Measurements from ENCODE around the gene SDK1.

Gene SDK1

DNA sequence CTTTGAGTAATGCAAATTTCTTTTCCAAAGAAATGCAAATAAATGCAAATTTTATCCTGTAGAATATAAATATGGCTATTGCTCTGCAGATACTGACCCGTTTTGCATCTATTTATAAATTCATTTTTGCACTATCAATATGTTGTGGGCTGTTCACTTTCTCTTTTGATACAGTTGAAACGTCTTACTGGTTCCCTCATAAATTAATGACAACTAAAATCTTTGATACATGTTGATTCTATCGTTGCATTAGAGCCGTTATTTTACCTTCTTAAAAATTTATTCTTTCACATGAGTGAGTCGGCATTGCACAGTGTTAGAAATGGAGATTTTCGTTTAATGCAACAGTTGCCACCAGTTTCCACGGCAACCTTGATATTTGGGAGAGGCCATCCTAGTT is 691.8 kb downstream of the SDK1 start:
- H2BK12ac ChIP-seq (ENCODE audit: low read length) = no peak overlapping the region
- H2BK5ac ChIP-seq (ENCODE audit: low read depth, low read length, poor library complexity) = no peak overlapping the region
- H2AK5ac ChIP-seq (ENCODE audit: low read length) = no peak overlapping the region
- no peaks in the 10 kb centered on the region for H3K79me1 ChIP-seq (ENCODE audit: low read length)
- H3K4me3 ChIP-seq (ENCODE audit: low read depth, low read length) = no peak overlapping the region
- H3K27ac ChIP-seq (ENCODE audit: low read depth, low read length) = no peak overlapping the region
- peaks cover 3% of the 10 kb centered on the region for H3K9me3 ChIP-seq (ENCODE audit: insufficient read depth, low read depth, low read length)
- no peak overlapping the region for H4K8ac ChIP-seq (ENCODE audit: low read depth, low read length)
- no peak overlapping the region for H3K18ac ChIP-seq (ENCODE audit: low read length)
- no peak overlapping the region for H2AFZ ChIP-seq (ENCODE audit: insufficient read depth, low read length, poor library complexity)
- no peak overlapping the region for H3K4ac ChIP-seq (ENCODE audit: low read depth, low read length)
- H3K36me3 ChIP-seq (ENCODE audit: control insufficient read depth in 1 of 2, insufficient read depth in 2 of 2, low read length in 2 of 2) = peaks cover 19 to 28% of the 10 kb centered on the region in 2 experiments
- H3K9ac ChIP-seq (ENCODE audit: low read length) = no peak overlapping the region
- H3K4me1 ChIP-seq (ENCODE audit: control insufficient read depth in 1 of 2, insufficient read depth in 2 of 2, low read length in 2 of 2) = no peaks in the 10 kb centered on the region
- H3K27me3 ChIP-seq (ENCODE audit: insufficient read depth, low read length) = no peaks in the 10 kb centered on the region
- H3K14ac ChIP-seq (ENCODE audit: low read length) = no peak overlapping the region
- no peak overlapping the region for H2BK120ac ChIP-seq (ENCODE audit: insufficient read depth, low read length, poor library complexity)
- no CpG with 5 or more reads among the region's 7 CpGs for WGBS (ENCODE audit: extremely low coverage, insufficient coverage, insufficient read length)
- H3K4me2 ChIP-seq (ENCODE audit: low read length) = no peak overlapping the region
- no peak overlapping the region for H4K91ac ChIP-seq (ENCODE audit: low read depth, low read length)
- H3K79me2 ChIP-seq (ENCODE audit: control insufficient read depth, insufficient read depth, low read length, poor library complexity) = no peaks in the 10 kb centered on the region
- H4K12ac ChIP-seq (ENCODE audit: low read depth, low read length) = no peak overlapping the region
- H3K23ac ChIP-seq (ENCODE audit: low read length) = no peak overlapping the region
- no peak for DNase-seq

DNA sequence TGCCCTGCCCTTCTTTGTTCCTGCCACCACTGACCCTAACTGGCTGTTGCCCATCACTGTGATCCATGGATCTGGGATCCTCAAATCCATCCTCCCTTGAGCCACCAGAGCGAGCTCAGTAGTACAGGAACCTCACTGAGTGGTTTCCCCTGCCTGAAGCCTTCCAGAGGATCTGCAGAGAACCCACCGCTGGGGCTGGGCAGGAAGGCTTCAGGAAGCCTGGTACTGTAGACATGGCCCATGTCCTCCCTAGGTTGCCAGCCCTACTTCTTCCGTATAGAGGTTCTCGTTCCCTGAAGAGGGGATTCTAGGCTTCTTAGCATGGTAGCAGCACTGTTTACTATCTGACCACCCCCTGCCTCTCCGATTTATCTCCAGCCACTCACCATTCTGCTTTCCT is 693.7 kb downstream of the SDK1 start:
- peaks cover 10 to 20% of the 10 kb centered on the region in 2 experiments for H3K36me3 ChIP-seq (ENCODE audit: control insufficient read depth in 1 of 2, insufficient read depth in 2 of 2, low read length in 2 of 2)
- no peak overlapping the region for H3K27ac ChIP-seq (ENCODE audit: low read depth, low read length)
- no peak overlapping the region for H2BK12ac ChIP-seq (ENCODE audit: low read length)
- H3K4me1 ChIP-seq (ENCODE audit: control insufficient read depth in 1 of 2, insufficient read depth in 2 of 2, low read length in 2 of 2) = no peaks in the 10 kb centered on the region
- no peak overlapping the region for H4K12ac ChIP-seq (ENCODE audit: low read depth, low read length)
- no peak overlapping the region for H2BK5ac ChIP-seq (ENCODE audit: low read depth, low read length, poor library complexity)
- H3K9me3 ChIP-seq (ENCODE audit: insufficient read depth, low read depth, low read length) = peaks cover 3% of the 10 kb centered on the region
- H3K27me3 ChIP-seq (ENCODE audit: insufficient read depth, low read length) = no peaks in the 10 kb centered on the region
- no peak overlapping the region for H2AK5ac ChIP-seq (ENCODE audit: low read length)
- H4K8ac ChIP-seq (ENCODE audit: low read depth, low read length) = no peak overlapping the region
- DNase-seq = no peak
- H3K4ac ChIP-seq (ENCODE audit: low read depth, low read length) = no peak overlapping the region
- H4K91ac ChIP-seq (ENCODE audit: low read depth, low read length) = no peak overlapping the region
- H3K79me2 ChIP-seq (ENCODE audit: control insufficient read depth, insufficient read depth, low read length, poor library complexity) = no peaks in the 10 kb centered on the region
- no peak overlapping the region for H2AFZ ChIP-seq (ENCODE audit: insufficient read depth, low read length, poor library complexity)
- no peak overlapping the region for H3K4me2 ChIP-seq (ENCODE audit: low read length)
- no peak overlapping the region for H3K18ac ChIP-seq (ENCODE audit: low read length)
- H3K4me3 ChIP-seq (ENCODE audit: low read depth, low read length) = no peak overlapping the region
- no CpG with 5 or more reads among the region's 5 CpGs for WGBS (ENCODE audit: extremely low coverage, insufficient coverage, insufficient read length)
- H3K23ac ChIP-seq (ENCODE audit: low read length) = no peak overlapping the region
- H3K79me1 ChIP-seq (ENCODE audit: low read length) = no peaks in the 10 kb centered on the region
- H3K14ac ChIP-seq (ENCODE audit: low read length) = no peak overlapping the region
- H3K9ac ChIP-seq (ENCODE audit: low read length) = no peak overlapping the region
- H2BK120ac ChIP-seq (ENCODE audit: insufficient read depth, low read length, poor library complexity) = no peak overlapping the region

GRCh38 chr7:3995187-3995586 is 694.1 kb downstream of the SDK1 start:
- H3K4me3 ChIP-seq (ENCODE audit: low read depth, low read length) = no peak overlapping the region
- H3K9me3 ChIP-seq (ENCODE audit: insufficient read depth, low read depth, low read length) = peaks cover 3% of the 10 kb centered on the region
- no peak overlapping the region for H3K4me2 ChIP-seq (ENCODE audit: low read length)
- H3K14ac ChIP-seq (ENCODE audit: low read length) = no peak overlapping the region
- H4K8ac ChIP-seq (ENCODE audit: low read depth, low read length) = no peak overlapping the region
- no peak overlapping the region for H3K4ac ChIP-seq (ENCODE audit: low read depth, low read length)
- no peak overlapping the region for H2BK120ac ChIP-seq (ENCODE audit: insufficient read depth, low read length, poor library complexity)
- H3K27me3 ChIP-seq (ENCODE audit: insufficient read depth, low read length) = no peaks in the 10 kb centered on the region
- no peak for DNase-seq
- H3K23ac ChIP-seq (ENCODE audit: low read length) = no peak overlapping the region
- no peak overlapping the region for H3K27ac ChIP-seq (ENCODE audit: low read depth, low read length)
- no peak overlapping the region for H2AFZ ChIP-seq (ENCODE audit: insufficient read depth, low read length, poor library complexity)
- H2BK12ac ChIP-seq (ENCODE audit: low read length) = no peak overlapping the region
- no peak overlapping the region for H4K91ac ChIP-seq (ENCODE audit: low read depth, low read length)
- peaks cover 8 to 16% of the 10 kb centered on the region in 2 experiments for H3K36me3 ChIP-seq (ENCODE audit: control insufficient read depth in 1 of 2, insufficient read depth in 2 of 2, low read length in 2 of 2)
- no peak overlapping the region for H4K12ac ChIP-seq (ENCODE audit: low read depth, low read length)
- H3K9ac ChIP-seq (ENCODE audit: low read length) = no peak overlapping the region
- no peaks in the 10 kb centered on the region for H3K79me2 ChIP-seq (ENCODE audit: control insufficient read depth, insufficient read depth, low read length, poor library complexity)
- H2BK5ac ChIP-seq (ENCODE audit: low read depth, low read length, poor library complexity) = no peak overlapping the region
- H3K4me1 ChIP-seq (ENCODE audit: control insufficient read depth in 1 of 2, insufficient read depth in 2 of 2, low read length in 2 of 2) = no peaks in the 10 kb centered on the region
- H3K18ac ChIP-seq (ENCODE audit: low read length) = no peak overlapping the region
- no CpG with 5 or more reads among the region's 7 CpGs for WGBS (ENCODE audit: extremely low coverage, insufficient coverage, insufficient read length)
- H2AK5ac ChIP-seq (ENCODE audit: low read length) = no peak overlapping the region
- no peaks in the 10 kb centered on the region for H3K79me1 ChIP-seq (ENCODE audit: low read length)

DNA sequence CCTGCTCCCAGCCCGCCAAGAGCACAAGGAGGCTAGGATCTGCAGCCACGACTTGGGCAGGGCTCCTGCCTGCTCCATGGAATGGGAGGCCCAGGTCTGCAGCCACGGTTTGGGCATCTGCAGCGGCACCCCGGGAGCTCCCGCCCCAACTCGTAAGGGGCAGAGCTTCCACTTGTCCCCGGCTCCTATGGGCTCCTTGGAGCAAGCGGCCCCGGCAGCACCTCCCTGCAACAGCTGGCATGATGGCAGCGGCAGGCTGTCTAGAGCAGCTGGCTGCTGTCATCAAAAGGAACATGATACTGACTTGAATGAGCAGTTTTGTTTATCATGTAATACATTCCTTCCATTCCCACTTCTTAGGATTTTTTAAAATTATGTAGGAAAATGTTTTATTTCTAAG is 697.0 kb downstream of the SDK1 start:
- no peak overlapping the region for H3K23ac ChIP-seq (ENCODE audit: low read length)
- no peak overlapping the region for H3K18ac ChIP-seq (ENCODE audit: low read length)
- peaks cover 0 to 6% of the 10 kb centered on the region in 2 experiments for H3K36me3 ChIP-seq (ENCODE audit: control insufficient read depth in 1 of 2, insufficient read depth in 2 of 2, low read length in 2 of 2)
- no peak overlapping the region for H3K4me2 ChIP-seq (ENCODE audit: low read length)
- no peak overlapping the region for H3K27ac ChIP-seq (ENCODE audit: low read depth, low read length)
- H4K12ac ChIP-seq (ENCODE audit: low read depth, low read length) = no peak overlapping the region
- H3K14ac ChIP-seq (ENCODE audit: low read length) = no peak overlapping the region
- H3K4me1 ChIP-seq (ENCODE audit: control insufficient read depth in 1 of 2, insufficient read depth in 2 of 2, low read length in 2 of 2) = peaks cover 0 to under 1% of the 10 kb centered on the region in 2 experiments
- no peaks in the 10 kb centered on the region for H3K79me1 ChIP-seq (ENCODE audit: low read length)
- no peak overlapping the region for H2BK12ac ChIP-seq (ENCODE audit: low read length)
- H2BK120ac ChIP-seq (ENCODE audit: insufficient read depth, low read length, poor library complexity) = no peak overlapping the region
- H2AK5ac ChIP-seq (ENCODE audit: low read length) = no peak overlapping the region
- no peak overlapping the region for H3K4me3 ChIP-seq (ENCODE audit: low read depth, low read length)
- H3K4ac ChIP-seq (ENCODE audit: low read depth, low read length) = no peak overlapping the region
- H3K27me3 ChIP-seq (ENCODE audit: insufficient read depth, low read length) = no peaks in the 10 kb centered on the region
- H2AFZ ChIP-seq (ENCODE audit: insufficient read depth, low read length, poor library complexity) = no peak overlapping the region
- no peak overlapping the region for H4K91ac ChIP-seq (ENCODE audit: low read depth, low read length)
- H2BK5ac ChIP-seq (ENCODE audit: low read depth, low read length, poor library complexity) = no peak overlapping the region
- no peak overlapping the region for H4K8ac ChIP-seq (ENCODE audit: low read depth, low read length)
- no peaks in the 10 kb centered on the region for H3K79me2 ChIP-seq (ENCODE audit: control insufficient read depth, insufficient read depth, low read length, poor library complexity)
- no CpG with 5 or more reads among the region's 11 CpGs for WGBS (ENCODE audit: extremely low coverage, insufficient coverage, insufficient read length)
- H3K9me3 ChIP-seq (ENCODE audit: insufficient read depth, low read depth, low read length) = no peaks in the 10 kb centered on the region
- H3K9ac ChIP-seq (ENCODE audit: low read length) = no peak overlapping the region
- DNase-seq = no peak

Measured in trophoblast cell (in vitro differentiated cells and primary cell).